ENCODE results near the gene KLHL2. TPM values are rescaled to one million over a fixed set of nuclear protein-coding genes. Genes with fewer than 3 reads are reported as not detected.

Gene KLHL2
- total RNA-seq, 1 donor from 2014 or later: 17.7 TPM

GRCh38 chr4:165343353-165344191 lies 136.2 kb downstream of the KLHL2 start:
- no peaks in the 10 kb centered on the region for H3K27me3 ChIP-seq (ENCODE audit: control insufficient read depth, insufficient read depth, low read length)
- H3K36me3 ChIP-seq (ENCODE audit: control insufficient read depth, insufficient read depth, low read length): no peaks in the 10 kb centered on the region
- TF ChIP-seq CTCF (IDR thresholded peaks at IDR 0.05; ENCODE audit: insufficient read depth, low read length, poor library complexity, severe bottlenecking): peak; percentile 31
- DNase-seq (ENCODE audit: low read depth): no peak
- H3K4me3 ChIP-seq (ENCODE audit: low read depth, low read length): no peak overlapping the region

GRCh38 chr4:165345666-165346417 lies 138.5 kb downstream of the KLHL2 start:
- no peak for DNase-seq (ENCODE audit: low read depth)
- H3K27me3 ChIP-seq (ENCODE audit: control insufficient read depth, insufficient read depth, low read length): no peaks in the 10 kb centered on the region
- peak; percentile 22 for TF ChIP-seq CTCF (IDR thresholded peaks at IDR 0.05; ENCODE audit: insufficient read depth, low read length, poor library complexity, severe bottlenecking)
- H3K4me3 ChIP-seq (ENCODE audit: low read depth, low read length): no peak overlapping the region
- no peaks in the 10 kb centered on the region for H3K36me3 ChIP-seq (ENCODE audit: control insufficient read depth, insufficient read depth, low read length)

DNA sequence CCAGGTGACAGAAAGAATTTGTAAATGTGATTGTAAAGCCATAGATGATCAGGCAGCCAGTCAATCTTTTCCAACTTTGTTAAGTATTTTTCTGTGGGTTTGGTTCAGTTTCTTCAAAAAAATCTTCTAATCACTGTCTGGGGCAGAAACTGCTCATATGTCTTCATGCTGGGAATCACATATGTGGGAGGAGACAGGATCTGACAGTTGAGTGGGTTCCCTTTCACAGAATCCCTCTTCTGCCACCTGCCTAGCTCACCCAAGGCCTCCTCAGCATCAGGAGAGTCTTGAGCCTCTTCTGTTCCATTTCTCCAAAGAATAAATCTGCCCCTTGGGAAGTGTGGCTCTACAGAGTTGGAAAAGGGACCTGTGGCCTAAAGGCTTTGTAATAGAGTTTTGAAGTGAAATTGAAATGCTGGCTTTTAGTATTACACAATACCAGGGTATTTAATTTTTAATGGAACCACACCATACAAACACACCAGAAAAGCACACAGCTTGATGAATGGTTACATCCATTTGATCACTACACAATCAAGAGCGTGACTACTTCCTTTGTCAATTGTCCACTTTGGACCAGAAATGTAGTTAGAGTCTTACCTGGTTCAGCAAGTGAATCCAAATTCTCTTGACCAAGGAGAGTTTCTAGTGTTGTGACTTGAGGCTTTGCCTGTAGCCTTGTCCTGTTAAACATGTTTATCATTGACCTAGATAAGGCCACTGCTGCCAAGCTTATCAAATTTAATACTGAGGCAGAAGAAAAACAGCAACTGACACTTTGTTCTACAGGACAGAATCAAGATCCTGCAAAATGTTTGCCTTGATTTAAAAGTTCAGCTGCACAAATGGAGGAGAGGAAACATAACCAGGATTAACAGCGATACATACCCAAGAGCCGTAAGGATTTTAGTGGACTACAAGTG lies 140.5 kb downstream of the KLHL2 start:
- TF ChIP-seq CTCF (IDR thresholded peaks at IDR 0.05; ENCODE audit: insufficient read depth, low read length, poor library complexity, severe bottlenecking): no peak

GRCh38 chr4:165351359-165352130 lies 144.2 kb downstream of the KLHL2 start:
- no peak for DNase-seq (ENCODE audit: low read depth)
- Histone ChIP-seq H3K27me3 (ENCODE audit: control insufficient read depth, insufficient read depth, low read length) (no peaks in the 10 kb centered on the region), H3K4me3 (ENCODE audit: low read depth, low read length) (no peak overlapping the region), H3K36me3 (ENCODE audit: control insufficient read depth, insufficient read depth, low read length) (no peaks in the 10 kb centered on the region)
- no peak for TF ChIP-seq CTCF (IDR thresholded peaks at IDR 0.05; ENCODE audit: insufficient read depth, low read length, poor library complexity, severe bottlenecking)

More for the DNA sequence above, 140.5 kb downstream of the KLHL2 start:
- H3K4me3 ChIP-seq (ENCODE audit: low read depth, low read length): no peak overlapping the region
- H3K36me3 ChIP-seq (ENCODE audit: control insufficient read depth, insufficient read depth, low read length): no peaks in the 10 kb centered on the region
- H3K27me3 ChIP-seq (ENCODE audit: control insufficient read depth, insufficient read depth, low read length): no peaks in the 10 kb centered on the region
- no peak for DNase-seq (ENCODE audit: low read depth)

- H3K36me3 ChIP-seq (ENCODE audit: control insufficient read depth, insufficient read depth, low read length): no peaks in the 10 kb centered on the region
- H3K4me3 ChIP-seq (ENCODE audit: low read depth, low read length): no peak overlapping the region
- DNase-seq (ENCODE audit: low read depth): no peak
- H3K27me3 ChIP-seq (ENCODE audit: control insufficient read depth, insufficient read depth, low read length): no peaks in the 10 kb centered on the region
- TF ChIP-seq CTCF (IDR thresholded peaks at IDR 0.05; ENCODE audit: insufficient read depth, low read length, poor library complexity, severe bottlenecking): peak; percentile 69
These were observed 148.5 kb downstream of the KLHL2 start for GRCh38 chr4:165355900-165356300.

Measured in kidney epithelial cell (primary cell).